ENCODE measurements around the gene SMG6. TPM values are rescaled to one million over a fixed set of nuclear protein-coding genes. Genes with fewer than 3 reads are reported as not detected.

The SMG6 gene
- total RNA-seq, 1 experiment from 2014 or later = 36.1 TPM

DNA sequence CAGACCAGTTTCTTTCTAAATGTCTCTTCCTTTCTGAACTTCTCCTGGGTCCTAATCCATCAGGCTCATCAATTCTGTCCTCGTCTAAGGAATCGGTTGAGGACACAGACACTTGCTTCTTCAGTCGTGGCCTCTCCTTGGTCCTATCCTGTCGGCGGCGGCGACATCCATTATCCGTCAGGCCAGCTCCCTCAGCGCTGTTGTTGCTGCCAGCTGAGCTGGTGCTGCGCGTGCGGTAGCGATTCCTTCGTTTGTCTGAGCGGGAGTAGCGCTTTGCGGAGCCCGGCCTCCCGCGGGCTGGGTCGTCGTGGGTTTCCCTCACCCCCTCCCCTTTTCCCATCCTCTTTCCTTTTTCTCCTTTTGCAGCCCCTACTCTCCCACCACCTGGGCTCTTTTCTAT lies 3.8 kb downstream of the SMG6 start:
- TF ChIP-seq EZH2 (IDR thresholded peaks at IDR 0.05; ENCODE audit: borderline replicate concordance, low read depth, low read length, poor library complexity, severe bottlenecking) = no peak
- TF ChIP-seq, protein P1, sequence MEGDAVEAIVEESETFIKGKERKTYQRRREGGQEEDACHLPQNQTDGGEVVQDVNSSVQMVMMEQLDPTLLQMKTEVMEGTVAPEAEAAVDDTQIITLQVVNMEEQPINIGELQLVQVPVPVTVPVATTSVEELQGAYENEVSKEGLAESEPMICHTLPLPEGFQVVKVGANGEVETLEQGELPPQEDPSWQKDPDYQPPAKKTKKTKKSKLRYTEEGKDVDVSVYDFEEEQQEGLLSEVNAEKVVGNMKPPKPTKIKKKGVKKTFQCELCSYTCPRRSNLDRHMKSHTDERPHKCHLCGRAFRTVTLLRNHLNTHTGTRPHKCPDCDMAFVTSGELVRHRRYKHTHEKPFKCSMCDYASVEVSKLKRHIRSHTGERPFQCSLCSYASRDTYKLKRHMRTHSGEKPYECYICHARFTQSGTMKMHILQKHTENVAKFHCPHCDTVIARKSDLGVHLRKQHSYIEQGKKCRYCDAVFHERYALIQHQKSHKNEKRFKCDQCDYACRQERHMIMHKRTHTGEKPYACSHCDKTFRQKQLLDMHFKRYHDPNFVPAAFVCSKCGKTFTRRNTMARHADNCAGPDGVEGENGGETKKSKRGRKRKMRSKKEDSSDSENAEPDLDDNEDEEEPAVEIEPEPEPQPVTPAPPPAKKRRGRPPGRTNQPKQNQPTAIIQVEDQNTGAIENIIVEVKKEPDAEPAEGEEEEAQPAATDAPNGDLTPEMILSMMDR (conservative IDR thresholded peaks at IDR 0.05; ENCODE audit: low read depth, low read length) = no peak
- Histone ChIP-seq H3K27ac (ENCODE audit: low read depth, low read length, poor library complexity, severe bottlenecking) (no peak overlapping the region), H3K4me1 (ENCODE audit: insufficient read depth, low read length, poor library complexity, severe bottlenecking) (peaks cover 5% of the 10 kb centered on the region), H3K9me3 (ENCODE audit: low read depth, low read length, poor library complexity, severe bottlenecking) (no peaks in the 10 kb centered on the region), H3K4me3 (ENCODE audit: low read depth, low read length, poor library complexity, severe bottlenecking) (no peak overlapping the region), H3K27me3 (replicated peaks; ENCODE audit: insufficient read depth, low read depth, low read length, poor library complexity) (no peaks in the 10 kb centered on the region), H3K36me3 (ENCODE audit: insufficient read depth, low read length, poor library complexity, severe bottlenecking) (peaks cover 44% of the 10 kb centered on the region)
- no peak for DNase-seq (ENCODE audit: low spot score)
- no TSS peak for BruUV-seq (replicated peaks)
- intact Hi-C loops (cut with micrococcal nuclease; ENCODE audit: unreplicated experiment) = no loop called here
- ChIA-PET POLR2A (ENCODE audit: low non-redundant PET) (no interaction called here), CTCF (no interaction called here)

DNA sequence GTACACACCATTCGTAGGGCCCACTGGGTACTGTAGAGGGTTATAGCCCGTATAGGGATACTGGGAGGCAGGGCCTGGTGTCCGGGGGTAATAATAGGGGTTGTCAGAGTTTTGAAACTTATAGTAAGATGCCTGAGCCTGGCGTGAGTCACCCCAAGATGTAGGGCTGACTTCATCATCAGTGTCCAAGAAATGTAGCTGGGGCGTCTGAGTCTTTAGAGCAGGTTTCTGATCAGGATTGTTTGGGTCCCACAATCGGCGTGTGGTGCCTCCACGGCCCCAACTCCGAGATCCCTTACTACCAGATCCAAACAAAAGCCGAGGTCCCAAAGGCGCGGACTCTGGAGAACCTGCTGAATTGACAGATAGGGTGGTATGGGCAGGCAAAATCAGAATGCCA lies 4.4 kb downstream of the SMG6 start:
- no peaks in the 10 kb centered on the region for H3K9me3 ChIP-seq (ENCODE audit: low read depth, low read length, poor library complexity, severe bottlenecking)
- no peak for DNase-seq (ENCODE audit: low spot score)
- no TSS peak for BruUV-seq (replicated peaks)
- no peak overlapping the region for H3K27ac ChIP-seq (ENCODE audit: low read depth, low read length, poor library complexity, severe bottlenecking)
- ChIA-PET CTCF (no interaction called here), POLR2A (ENCODE audit: low non-redundant PET) (no interaction called here)
- no peak for TF ChIP-seq EZH2 (IDR thresholded peaks at IDR 0.05; ENCODE audit: borderline replicate concordance, low read depth, low read length, poor library complexity, severe bottlenecking)
- TF ChIP-seq, protein P1 (conservative IDR thresholded peaks at IDR 0.05; ENCODE audit: low read depth, low read length) = no peak
- peaks cover 5% of the 10 kb centered on the region for H3K4me1 ChIP-seq (ENCODE audit: insufficient read depth, low read length, poor library complexity, severe bottlenecking)
- intact Hi-C loops (cut with micrococcal nuclease; ENCODE audit: unreplicated experiment) = no loop called here
- H3K27me3 ChIP-seq (replicated peaks; ENCODE audit: insufficient read depth, low read depth, low read length, poor library complexity) = no peaks in the 10 kb centered on the region
- no peak overlapping the region for H3K4me3 ChIP-seq (ENCODE audit: low read depth, low read length, poor library complexity, severe bottlenecking)
- peaks cover 49% of the 10 kb centered on the region for H3K36me3 ChIP-seq (ENCODE audit: insufficient read depth, low read length, poor library complexity, severe bottlenecking)

DNA sequence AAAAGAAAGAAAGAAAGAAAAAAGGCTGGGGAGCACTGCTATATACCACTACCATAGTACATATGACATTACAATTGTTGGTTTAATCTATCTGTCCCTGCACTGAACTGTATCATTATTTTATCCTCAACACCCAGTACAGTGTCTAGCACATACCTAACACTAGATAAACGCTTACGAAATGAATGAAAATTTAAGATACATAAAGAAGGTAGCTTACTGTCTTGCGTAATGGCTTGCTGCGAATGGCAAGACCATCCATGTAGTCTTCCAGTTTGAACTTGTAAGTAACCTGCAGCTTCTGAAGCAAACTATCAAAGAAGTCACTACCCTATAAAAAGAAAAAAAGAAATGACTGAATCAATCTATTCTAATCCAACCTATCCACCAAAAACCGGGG lies 6.6 kb downstream of the SMG6 start:
- ChIA-PET POLR2A (ENCODE audit: low non-redundant PET) (no interaction called here), CTCF (no interaction called here)
- H3K4me1 ChIP-seq (ENCODE audit: insufficient read depth, low read length, poor library complexity, severe bottlenecking) = peaks cover under 1% of the 10 kb centered on the region
- intact Hi-C loops (cut with micrococcal nuclease; ENCODE audit: unreplicated experiment) = no loop called here
- no peaks in the 10 kb centered on the region for H3K27me3 ChIP-seq (replicated peaks; ENCODE audit: insufficient read depth, low read depth, low read length, poor library complexity)
- no peak for DNase-seq (ENCODE audit: low spot score)
- TF ChIP-seq, protein P1 (conservative IDR thresholded peaks at IDR 0.05; ENCODE audit: low read depth, low read length) = no peak
- no peak for TF ChIP-seq EZH2 (IDR thresholded peaks at IDR 0.05; ENCODE audit: borderline replicate concordance, low read depth, low read length, poor library complexity, severe bottlenecking)
- no peak overlapping the region for H3K4me3 ChIP-seq (ENCODE audit: low read depth, low read length, poor library complexity, severe bottlenecking)
- no peaks in the 10 kb centered on the region for H3K9me3 ChIP-seq (ENCODE audit: low read depth, low read length, poor library complexity, severe bottlenecking)
- BruUV-seq (replicated peaks) = no TSS peak
- peaks cover 69% of the 10 kb centered on the region for H3K36me3 ChIP-seq (ENCODE audit: insufficient read depth, low read length, poor library complexity, severe bottlenecking)
- H3K27ac ChIP-seq (ENCODE audit: low read depth, low read length, poor library complexity, severe bottlenecking) = no peak overlapping the region
